ENCODE results near the gene SEZ6L. TPM values are rescaled to one million over a fixed set of nuclear protein-coding genes. Genes with fewer than 3 reads are reported as not detected.

The SEZ6L gene
- total RNA-seq, 4 donors from 2014 or later = 0.19 to 0.52 (median 0.22) TPM; not detected in 1

DNA sequence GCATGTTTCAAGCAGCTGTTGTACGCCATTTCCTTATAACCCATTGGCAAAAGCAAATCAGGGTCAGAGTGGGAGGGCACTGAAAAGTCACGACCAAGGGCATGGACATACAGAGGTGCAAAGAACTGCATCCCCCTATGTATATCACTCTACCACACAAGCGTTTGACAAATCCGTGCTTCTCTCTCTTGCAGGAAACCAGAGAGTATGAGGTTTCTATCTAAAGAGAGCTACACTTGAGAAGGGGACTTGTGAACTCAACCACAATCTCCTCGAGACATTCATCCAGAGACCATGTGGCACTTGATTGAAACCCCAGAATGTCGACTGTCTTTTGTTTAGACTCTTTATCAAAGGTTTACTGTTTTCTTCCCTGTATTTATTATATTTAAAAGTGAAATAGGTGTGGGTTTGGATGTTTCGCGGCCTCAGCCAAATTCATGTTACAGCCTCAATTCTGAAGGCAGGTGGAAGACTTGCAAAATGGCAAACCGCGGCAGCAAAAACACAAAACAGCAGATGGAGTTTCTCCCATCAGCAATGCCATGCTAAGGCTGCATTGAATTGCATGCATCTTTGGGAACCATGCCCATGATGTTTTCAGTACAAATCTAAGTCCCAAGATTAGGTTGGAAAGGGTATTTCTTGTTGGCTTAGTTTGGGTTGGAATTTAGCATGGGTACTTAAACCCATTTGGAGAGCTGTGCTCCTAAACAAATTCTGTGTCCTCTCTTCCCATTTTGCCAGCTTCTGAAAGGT lies 211.0 kb downstream of the SEZ6L start:
- no peak overlapping the region for H3K4me3 ChIP-seq (ENCODE audit: low read depth, poor library complexity, severe bottlenecking)
- DNase-seq (ENCODE audit: low spot score in 2 of 2) = no peak
- TF ChIP-seq POLR2A (IDR thresholded peaks at IDR 0.05) = no peak
- TF ChIP-seq, protein P1, sequence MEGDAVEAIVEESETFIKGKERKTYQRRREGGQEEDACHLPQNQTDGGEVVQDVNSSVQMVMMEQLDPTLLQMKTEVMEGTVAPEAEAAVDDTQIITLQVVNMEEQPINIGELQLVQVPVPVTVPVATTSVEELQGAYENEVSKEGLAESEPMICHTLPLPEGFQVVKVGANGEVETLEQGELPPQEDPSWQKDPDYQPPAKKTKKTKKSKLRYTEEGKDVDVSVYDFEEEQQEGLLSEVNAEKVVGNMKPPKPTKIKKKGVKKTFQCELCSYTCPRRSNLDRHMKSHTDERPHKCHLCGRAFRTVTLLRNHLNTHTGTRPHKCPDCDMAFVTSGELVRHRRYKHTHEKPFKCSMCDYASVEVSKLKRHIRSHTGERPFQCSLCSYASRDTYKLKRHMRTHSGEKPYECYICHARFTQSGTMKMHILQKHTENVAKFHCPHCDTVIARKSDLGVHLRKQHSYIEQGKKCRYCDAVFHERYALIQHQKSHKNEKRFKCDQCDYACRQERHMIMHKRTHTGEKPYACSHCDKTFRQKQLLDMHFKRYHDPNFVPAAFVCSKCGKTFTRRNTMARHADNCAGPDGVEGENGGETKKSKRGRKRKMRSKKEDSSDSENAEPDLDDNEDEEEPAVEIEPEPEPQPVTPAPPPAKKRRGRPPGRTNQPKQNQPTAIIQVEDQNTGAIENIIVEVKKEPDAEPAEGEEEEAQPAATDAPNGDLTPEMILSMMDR (IDR thresholded peaks at IDR 0.05) = no peak
- intact Hi-C loops (cut with DNase I; ENCODE audit: low total_unique reads) = no loop called here
- WGBS, 2 donors = 84% methylated on average over 10 of the region's 10 CpGs

DNA sequence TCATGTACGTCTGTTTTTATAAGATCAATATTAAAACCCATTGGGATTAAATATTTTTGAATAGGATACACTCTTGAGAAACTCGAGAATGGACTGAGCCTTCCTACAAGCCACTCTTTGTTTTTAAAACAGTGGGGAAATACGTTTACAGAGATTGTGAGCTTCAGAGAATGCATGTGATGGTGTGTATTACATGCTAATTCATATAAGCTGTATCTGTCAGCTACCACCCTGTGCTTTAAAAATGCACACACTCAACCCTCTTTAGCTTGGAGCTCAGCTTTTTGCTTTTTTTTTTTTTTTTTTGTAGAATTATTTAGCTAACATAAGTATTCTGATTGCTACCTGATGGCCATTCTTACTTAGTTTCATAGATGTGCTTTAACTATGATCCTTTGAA lies 213.5 kb downstream of the SEZ6L start:
- WGBS, 2 donors = 67 to 74% methylated on average over 3 of the region's 3 CpGs

GRCh38 chr22:26383968-26384556 lies 214.8 kb downstream of the SEZ6L start:
- no peak overlapping the region for H3K4me3 ChIP-seq (ENCODE audit: low read depth, poor library complexity, severe bottlenecking)
- TF ChIP-seq POLR2A (IDR thresholded peaks at IDR 0.05) = no peak
- TF ChIP-seq, protein P1 (IDR thresholded peaks at IDR 0.05) = no peak
- intact Hi-C loops (cut with DNase I; ENCODE audit: low total_unique reads) = no loop called here
- DNase-seq (ENCODE audit: low spot score in 2 of 2) = no peak
- WGBS, 2 donors = 66 to 79% methylated on average over 7 of the region's 7 CpGs

More for the DNA sequence above, 213.5 kb downstream of the SEZ6L start:
- DNase-seq (ENCODE audit: low spot score in 2 of 2) = no peak
- no peak for TF ChIP-seq POLR2A (IDR thresholded peaks at IDR 0.05)
- TF ChIP-seq, protein P1 (IDR thresholded peaks at IDR 0.05) = no peak
- H3K4me3 ChIP-seq (ENCODE audit: low read depth, poor library complexity, severe bottlenecking) = no peak overlapping the region
- intact Hi-C loops (cut with DNase I; ENCODE audit: low total_unique reads) = no loop called here

DNA sequence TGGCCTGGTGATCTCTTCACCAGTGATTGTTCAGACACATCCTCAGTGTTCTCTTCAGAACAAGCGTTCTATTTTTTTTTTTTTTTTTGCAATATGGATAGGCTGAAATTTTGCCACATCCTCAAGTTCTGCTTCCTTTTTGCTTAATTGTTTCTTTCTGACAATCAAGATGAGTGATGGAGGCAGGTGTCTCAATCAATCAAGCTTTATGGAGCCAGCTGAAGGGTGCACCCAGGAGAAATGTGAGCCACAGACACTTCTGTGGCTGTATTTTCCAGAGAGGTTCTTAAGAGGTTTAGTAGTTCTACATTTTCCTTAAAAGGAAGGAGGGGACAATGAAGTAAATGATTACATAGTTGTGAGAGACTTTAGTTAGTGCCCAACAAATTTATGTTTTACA lies 215.9 kb downstream of the SEZ6L start:
- no peak for DNase-seq (ENCODE audit: low spot score in 2 of 2)
- no peak overlapping the region for H3K4me3 ChIP-seq (ENCODE audit: low read depth, poor library complexity, severe bottlenecking)
- TF ChIP-seq, protein P1 (IDR thresholded peaks at IDR 0.05) = no peak
- no peak for TF ChIP-seq POLR2A (IDR thresholded peaks at IDR 0.05)
- intact Hi-C loops (cut with DNase I; ENCODE audit: low total_unique reads) = no loop called here
- WGBS, 2 donors = 63 to 69% methylated on average over 1 of the region's 1 CpG

- DNase-seq (ENCODE audit: low spot score in 2 of 2) = no peak
- no peak for TF ChIP-seq POLR2A (IDR thresholded peaks at IDR 0.05)
- TF ChIP-seq, protein P1 (IDR thresholded peaks at IDR 0.05) = no peak
- intact Hi-C loops (cut with DNase I; ENCODE audit: low total_unique reads) = no loop called here
- no peak overlapping the region for H3K4me3 ChIP-seq (ENCODE audit: low read depth, poor library complexity, severe bottlenecking)
- WGBS, 2 donors = 58 to 70% methylated on average over 3 of the region's 3 CpGs
Observed at GRCh38 chr22:26389125-26389524, 219.9 kb downstream of the SEZ6L start.

Data from lower leg skin (tissue), 4 donors.